H9 (cell line): ENCODE results near the gene PTPRK. TPM values are rescaled to one million over a fixed set of nuclear protein-coding genes. Genes with fewer than 3 reads are reported as not detected.

Source experiments
- DNase-seq: peaks from one replicate; pipeline ENCODE4 v3.0.0-alpha.2; 2017
- H2AFZ ChIP-seq: one replicate; pipeline ENCODE4 v1.6.1; 2013; ENCODE audit warnings: mild to moderate bottlenecking, low read length, control low read depth, moderate library complexity
- H2AK5ac ChIP-seq: 2 replicates; pipeline ENCODE4 v1.6.1; 2013; ENCODE audit warnings: low read length, control low read depth, mixed read lengths; ENCODE audit not compliant: insufficient read length
- H2BK120ac ChIP-seq: one replicate; pipeline ENCODE4 v1.6.1; 2013; ENCODE audit warnings: low read depth, mild to moderate bottlenecking, low read length, control low read depth, inconsistent platforms; ENCODE audit not compliant: poor library complexity, severe bottlenecking
- H2BK12ac ChIP-seq: 2 replicates; pipeline ENCODE4 v1.6.1; 2013; ENCODE audit warnings: low read length, control low read depth, mixed read lengths, low read depth; ENCODE audit not compliant: insufficient read length
- H2BK15ac ChIP-seq: 2 replicates; pipeline ENCODE4 v1.6.1; 2013; ENCODE audit warnings: low read depth, low read length, control low read depth
- H2BK20ac ChIP-seq: one replicate; pipeline ENCODE4 v1.6.1; 2013; ENCODE audit warnings: low read depth, mild to moderate bottlenecking, low read length, control low read depth, inconsistent platforms; ENCODE audit not compliant: poor library complexity, severe bottlenecking
- H2BK5ac ChIP-seq: 2 replicates; pipeline ENCODE4 v1.6.1; 2013; ENCODE audit warnings: low read length, control low read depth, mixed read lengths; ENCODE audit not compliant: insufficient read length
- H3K14ac ChIP-seq: 2 replicates; pipeline ENCODE4 v1.6.1; 2013; ENCODE audit warnings: low read length, control low read depth; ENCODE audit not compliant: insufficient read depth
- H3K18ac ChIP-seq: 2 replicates; pipeline ENCODE4 v1.6.1; 2013; ENCODE audit warnings: low read depth, mild to moderate bottlenecking, mixed read lengths, low read length, control low read depth; ENCODE audit not compliant: insufficient read length
- H3K23ac ChIP-seq: 2 replicates; pipeline ENCODE4 v1.6.1; 2013; ENCODE audit warnings: low read length, control low read depth, mixed read lengths, low read depth; ENCODE audit not compliant: insufficient read length
- H3K23me2 ChIP-seq: 2 replicates; pipeline ENCODE4 v1.6.1; 2013; ENCODE audit warnings: low read depth, mild to moderate bottlenecking, mixed read lengths, low read length, control low read depth; ENCODE audit not compliant: insufficient read length, poor library complexity, severe bottlenecking
- H3K27ac ChIP-seq: 2 replicates; pipeline ENCODE4 v1.5.1; 2013; ENCODE audit warnings: low read length, control low read depth, mixed read lengths, low read depth; ENCODE audit not compliant: insufficient read length
- H3K27me3 ChIP-seq: 2 replicates; pipeline ENCODE4 v1.6.1; 2013; ENCODE audit warnings: low read length, control low read depth, inconsistent platforms; ENCODE audit not compliant: insufficient read depth
- H3K4ac ChIP-seq: 2 replicates; pipeline ENCODE4 v1.6.1; 2013; ENCODE audit warnings: low read depth, mild to moderate bottlenecking, control low read depth, inconsistent platforms, low read length, moderate library complexity
- H3K4me1 ChIP-seq: 2 replicates; pipeline ENCODE4 v1.6.1; 2013; ENCODE audit warnings: low read length, control low read depth, inconsistent platforms; ENCODE audit not compliant: insufficient read depth
- H3K4me2 ChIP-seq: 2 replicates; pipeline ENCODE4 v1.6.1; 2013; ENCODE audit warnings: low read length, control low read depth, mixed read lengths; ENCODE audit not compliant: insufficient read length, insufficient read depth
- H3K56ac ChIP-seq: 2 replicates; pipeline ENCODE4 v1.6.1; 2013; ENCODE audit warnings: low read depth, mild to moderate bottlenecking, mixed read lengths, low read length, control low read depth; ENCODE audit not compliant: insufficient read length
- H3K79me1 ChIP-seq: 2 replicates; pipeline ENCODE4 v1.6.1; 2013; ENCODE audit warnings: low read depth, mild to moderate bottlenecking, moderate library complexity, low read length, control low read depth, inconsistent platforms; ENCODE audit not compliant: insufficient read depth, poor library complexity, severe bottlenecking
- H3K79me2 ChIP-seq: 2 replicates; pipeline ENCODE4 v1.6.1; 2013; ENCODE audit warnings: low read length, control low read depth, inconsistent platforms; ENCODE audit not compliant: insufficient read depth
- H3K9ac ChIP-seq: 2 replicates; pipeline ENCODE4 v1.6.1; 2013; ENCODE audit warnings: low read length, control low read depth, mixed read lengths; ENCODE audit not compliant: insufficient read length; ENCODE audit errors: extremely low read depth
- H3K9me3 ChIP-seq: one replicate; pipeline ENCODE4 v1.6.1; 2013; ENCODE audit warnings: low read depth, low read length, inconsistent platforms; ENCODE audit not compliant: control insufficient read depth
- H3T11ph ChIP-seq: one replicate; pipeline ENCODE4 v1.6.1; 2013; ENCODE audit warnings: mild to moderate bottlenecking, low read length, control low read depth, inconsistent platforms
- H4K20me1 ChIP-seq: one replicate; pipeline ENCODE4 v1.6.1; 2013; ENCODE audit not compliant: control insufficient read depth, insufficient read length, insufficient read depth
- H4K5ac ChIP-seq: 2 replicates; pipeline ENCODE4 v1.6.1; 2013; ENCODE audit warnings: low read depth, mild to moderate bottlenecking, mixed read lengths, low read length, control low read depth; ENCODE audit not compliant: insufficient read length
- H4K8ac ChIP-seq: replicated peaks from 2 replicates; pipeline ENCODE4 v1.6.1; 2013; ENCODE audit warnings: low read length, control low read depth, mixed read lengths, low read depth; ENCODE audit not compliant: insufficient read length
- H4K91ac ChIP-seq: 2 replicates; pipeline ENCODE4 v1.6.1; 2013; ENCODE audit warnings: low read depth, mild to moderate bottlenecking, moderate library complexity, mixed read lengths, low read length, control low read depth; ENCODE audit not compliant: insufficient read length
- H3K27ac Mint-ChIP-seq, 3 experiments: 2 replicates in 2 of 3; 3 replicates in 1 of 3; pipeline ENCODE4 v1.8.0; 2020 to 2021; ENCODE audit warnings: mixed read lengths in 3 of 3, mild to moderate bottlenecking in 1 of 3, moderate library complexity in 1 of 3
- H3K27me3 Mint-ChIP-seq: 2 replicates; pipeline ENCODE4 v1.8.0; 2021; ENCODE audit warnings: low read depth, mild to moderate bottlenecking, moderate library complexity, mixed read lengths
- H3K36me3 Mint-ChIP-seq, 3 experiments: 2 replicates in 2 of 3; 3 replicates in 1 of 3; pipeline ENCODE4 v1.8.0; 2020 to 2021; ENCODE audit warnings: low read depth in 3 of 3, mixed read lengths in 3 of 3; ENCODE audit not compliant: insufficient read depth in 1 of 3
- H3K4me1 Mint-ChIP-seq, 2 experiments: 2 replicates each; pipeline ENCODE4 v1.8.0; 2020; ENCODE audit warnings: mixed read lengths in 2 of 2
- H3K4me3 Mint-ChIP-seq, 2 experiments: 2 replicates in 1 of 2; 3 replicates in 1 of 2; pipeline ENCODE4 v1.8.0; 2020 to 2021; ENCODE audit warnings: mild to moderate bottlenecking in 2 of 2, mixed read lengths in 2 of 2, moderate library complexity in 1 of 2
- H3K9me3 Mint-ChIP-seq, 2 experiments: 2 replicates in 1 of 2; 3 replicates in 1 of 2; pipeline ENCODE4 v1.8.0; 2020; ENCODE audit warnings: mild to moderate bottlenecking in 2 of 2, mixed read lengths in 2 of 2, moderate library complexity in 1 of 2
- CTCF ChIP-seq: fragments of 200-600 bp; sonication (generic); conservative IDR thresholded peaks from 3 replicates; pipeline ENCODE4 v1.8.0; 2021; ENCODE audit warnings: antibody characterized with exemption, mild to moderate bottlenecking
- WGBS: extraction: QIAGEN DNeasy Blood & Tissue Kit; methylation state at CpG from one replicate; pipeline ENCODE4 v1.1.7; 2013; ENCODE audit warnings: missing lambda C conversion rate, low lambda C conversion rate, mixed read lengths; ENCODE audit not compliant: insufficient read length; ENCODE audit errors: extremely low coverage; 5-methylcytosine and 5-hydroxymethylcytosine counted together
- total RNA-seq: library from RNA; stranded (reverse); gene quantifications from 2 replicates; pipeline ENCODE4 v1.2.1, GENCODE V29; 2021

The PTPRK gene
- total RNA-seq, 1 experiment from 2014 or later = 47.9 TPM

- H2AK5ac ChIP-seq = no peak overlapping the region
- no peak for DNase-seq
- no peak for TF ChIP-seq CTCF
- H3K23me2 ChIP-seq = no peaks in the 10 kb centered on the region
- H2BK15ac ChIP-seq = no peak overlapping the region
- no peak overlapping the region for H3K27ac ChIP-seq
- no peaks in the 10 kb centered on the region for H3K79me1 ChIP-seq
- H3K4me1 ChIP-seq = no peaks in the 10 kb centered on the region
- H3K4me3 Mint-ChIP-seq = no peak overlapping the region
- H4K8ac ChIP-seq = no peak overlapping the region
- no peak overlapping the region for H3K56ac ChIP-seq
- H2BK5ac ChIP-seq = no peak overlapping the region
- no peak overlapping the region for H3K23ac ChIP-seq
- H2BK120ac ChIP-seq = no peak overlapping the region
- H3K36me3 Mint-ChIP-seq = no peaks in the 10 kb centered on the region
- H3K4ac ChIP-seq = no peak overlapping the region
- H3K9me3 Mint-ChIP-seq = no peaks in the 10 kb centered on the region
- no peak overlapping the region for H2AFZ ChIP-seq
- H3T11ph ChIP-seq = no peak overlapping the region
- no peaks in the 10 kb centered on the region for H3K27me3 ChIP-seq
- H3K14ac ChIP-seq = no peak overlapping the region
- no peaks in the 10 kb centered on the region for H3K9me3 ChIP-seq
- no peaks in the 10 kb centered on the region for H4K20me1 ChIP-seq
- H3K27ac Mint-ChIP-seq = no peak overlapping the region
- H2BK20ac ChIP-seq = no peak overlapping the region
- WGBS = no CpG with 5 or more reads among the region's 2 CpGs
- H4K5ac ChIP-seq = no peak overlapping the region
- H4K91ac ChIP-seq = no peak overlapping the region
- no peaks in the 10 kb centered on the region for H3K79me2 ChIP-seq
- H2BK12ac ChIP-seq = no peak overlapping the region
- no peak overlapping the region for H3K9ac ChIP-seq
- no peaks in the 10 kb centered on the region for H3K27me3 Mint-ChIP-seq
- no peak overlapping the region for H3K4me2 ChIP-seq
- H3K18ac ChIP-seq = no peak overlapping the region
- 0 out of 4 replicates have a peak, but pooled peaks cover 0 to 4% of the 10 kb centered on the region in 2 experiments for H3K4me1 Mint-ChIP-seq
Measured at GRCh38 chr6:127951172-127951917, 569.1 kb downstream of the PTPRK start.
